Renal pelvis (tissue), 4 donors: ENCODE data around the gene MYCBPAP. TPM values are rescaled to one million over a fixed set of nuclear protein-coding genes. Genes with fewer than 3 reads are reported as not detected.
A peak's percentile ranks its signal among the peaks of the same experiment; 100 is the strongest.

Experiments used
- DNase-seq: peaks from one replicate; pipeline ENCODE4 v3.0.0-alpha.2; 2013
- polyA plus RNA-seq, 3 donors: library from polyadenylated mRNA; unstranded; fragments of 120-200 nt; gene quantifications; one replicate each; pipeline ENCODE4 v1.2.1, GENCODE V29; 2013; ENCODE audit not compliant: insufficient read length in 3 of 3

MYCBPAP gene
- polyA plus RNA-seq, 3 donors = 1.4 to 2.4 (median 2.3) TPM

DNA sequence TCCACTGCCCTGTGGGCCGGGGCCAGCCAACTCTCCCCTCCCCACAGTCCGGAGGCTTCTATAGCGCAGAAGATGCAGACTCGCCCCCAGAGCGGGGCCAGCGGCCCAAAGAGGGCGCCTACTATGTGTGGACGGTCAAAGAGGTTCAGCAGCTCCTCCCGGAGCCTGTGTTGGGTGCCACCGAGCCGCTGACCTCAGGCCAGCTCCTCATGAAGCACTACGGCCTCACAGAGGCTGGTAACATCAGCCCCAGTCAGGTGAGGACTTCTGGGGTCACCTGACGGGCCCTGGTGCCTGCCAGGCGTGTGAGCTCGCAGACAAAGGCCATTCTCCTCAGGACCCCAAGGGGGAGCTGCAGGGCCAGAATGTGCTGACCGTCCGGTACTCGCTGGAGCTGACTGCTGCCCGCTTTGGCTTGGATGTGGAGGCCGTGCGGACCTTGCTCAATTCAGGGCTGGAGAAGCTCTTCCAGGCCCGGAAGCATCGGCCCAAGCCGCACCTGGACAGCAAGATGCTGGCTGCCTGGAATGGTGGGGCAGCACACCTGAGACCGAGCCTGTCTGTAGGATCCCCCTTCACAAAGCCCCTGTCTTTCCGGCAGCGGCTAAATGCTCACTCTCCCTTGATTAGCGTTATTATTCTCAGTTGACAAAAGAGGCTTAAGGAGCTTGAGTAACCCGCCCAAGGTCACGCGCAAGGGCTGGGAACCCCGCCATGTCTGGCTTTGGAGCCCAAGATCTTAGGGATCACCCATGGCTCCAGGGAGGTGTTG, 42.6 kb downstream of the MYCBPAP start:
- peak; percentile 85 for DNase-seq

DNA sequence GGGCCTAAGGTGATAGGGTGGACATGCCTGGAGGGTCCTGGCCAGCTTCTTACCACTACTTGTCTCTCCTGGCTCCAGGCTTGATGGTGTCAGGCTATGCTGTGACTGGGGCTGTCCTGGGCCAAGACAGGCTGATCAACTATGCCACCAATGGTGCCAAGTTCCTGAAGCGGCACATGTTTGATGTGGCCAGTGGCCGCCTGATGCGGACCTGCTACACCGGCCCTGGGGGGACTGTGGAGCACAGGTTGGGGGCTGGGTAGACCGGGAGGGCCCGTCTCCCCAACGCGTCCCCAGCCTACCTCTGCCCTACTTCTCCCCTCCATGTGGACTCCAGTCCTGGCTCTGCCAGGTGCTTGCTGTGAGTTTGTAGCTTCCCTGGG, 43.2 kb downstream of the MYCBPAP start:
- DNase-seq = no peak

DNA sequence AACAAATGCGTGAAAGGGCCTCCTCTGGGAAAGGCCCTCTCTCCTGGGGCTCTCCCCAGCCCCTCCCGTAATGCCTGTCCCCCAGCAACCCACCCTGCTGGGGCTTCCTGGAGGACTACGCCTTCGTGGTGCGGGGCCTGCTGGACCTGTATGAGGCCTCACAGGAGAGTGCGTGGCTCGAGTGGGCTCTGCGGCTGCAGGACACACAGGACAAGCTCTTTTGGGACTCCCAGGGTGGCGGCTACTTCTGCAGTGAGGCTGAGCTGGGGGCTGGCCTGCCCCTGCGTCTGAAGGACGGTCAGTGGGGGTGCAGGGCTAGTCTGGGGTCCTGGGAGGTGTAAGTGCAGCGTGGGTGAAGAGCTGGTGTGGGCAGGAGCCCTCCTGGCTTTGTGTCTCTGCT, 43.6 kb downstream of the MYCBPAP start:
- no peak for DNase-seq

DNA sequence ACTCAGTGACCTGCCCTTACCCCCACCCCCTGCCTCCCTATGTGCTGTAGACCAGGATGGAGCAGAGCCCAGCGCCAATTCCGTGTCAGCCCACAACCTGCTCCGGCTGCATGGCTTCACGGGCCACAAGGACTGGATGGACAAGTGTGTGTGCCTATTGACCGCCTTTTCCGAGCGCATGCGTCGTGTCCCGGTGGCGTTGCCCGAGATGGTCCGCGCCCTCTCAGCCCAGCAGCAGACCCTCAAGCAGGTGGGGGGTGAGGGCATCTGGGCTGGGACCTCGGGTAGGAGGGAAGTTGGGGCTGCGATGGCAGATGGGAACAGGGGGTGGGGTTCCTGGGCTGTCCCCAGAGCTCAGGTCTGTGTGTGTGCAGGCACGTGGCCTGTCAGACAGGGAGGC, 46.0 kb downstream of the MYCBPAP start:
- DNase-seq = no peak

DNA sequence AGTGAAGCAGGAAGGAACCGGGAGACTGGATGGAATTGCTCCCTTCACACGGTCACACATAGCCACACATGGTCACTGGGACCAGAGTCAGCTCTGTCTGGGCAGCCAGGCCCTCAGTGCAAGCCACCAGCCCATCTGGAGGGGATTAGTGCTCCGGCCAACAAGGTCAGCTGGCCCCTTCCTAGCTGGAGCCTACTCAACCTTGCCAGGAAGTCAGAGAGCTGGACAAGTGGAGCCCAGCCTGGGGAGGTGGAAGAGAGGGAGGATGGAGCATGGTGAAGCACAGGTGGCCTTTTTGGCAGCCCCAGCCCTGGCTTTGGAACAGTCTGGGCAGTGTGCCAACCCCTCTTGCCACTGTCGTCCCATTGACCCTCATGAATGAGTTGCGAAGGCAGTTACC, 48.6 kb downstream of the MYCBPAP start:
- DNase-seq = no peak

DNA sequence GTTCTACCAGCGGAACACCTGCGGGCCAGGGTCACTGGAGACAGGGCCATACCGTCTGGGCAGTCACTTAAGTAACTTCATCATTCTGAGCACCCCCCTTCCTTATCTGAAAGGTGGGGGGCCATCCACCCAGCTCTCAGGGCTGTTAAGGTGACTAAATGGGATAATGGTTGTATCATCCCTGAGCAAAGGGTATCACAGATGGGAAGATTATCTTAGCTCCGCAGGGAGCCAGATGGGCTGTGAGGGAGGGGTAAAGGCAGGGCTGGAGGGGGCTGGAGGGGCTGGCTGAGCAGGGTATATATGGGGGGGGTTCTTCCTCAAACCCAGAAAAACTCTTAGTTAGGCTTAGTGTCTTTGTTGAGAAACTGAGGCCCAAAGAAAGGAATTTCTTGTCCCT, 49.4 kb downstream of the MYCBPAP start:
- DNase-seq = no peak

DNA sequence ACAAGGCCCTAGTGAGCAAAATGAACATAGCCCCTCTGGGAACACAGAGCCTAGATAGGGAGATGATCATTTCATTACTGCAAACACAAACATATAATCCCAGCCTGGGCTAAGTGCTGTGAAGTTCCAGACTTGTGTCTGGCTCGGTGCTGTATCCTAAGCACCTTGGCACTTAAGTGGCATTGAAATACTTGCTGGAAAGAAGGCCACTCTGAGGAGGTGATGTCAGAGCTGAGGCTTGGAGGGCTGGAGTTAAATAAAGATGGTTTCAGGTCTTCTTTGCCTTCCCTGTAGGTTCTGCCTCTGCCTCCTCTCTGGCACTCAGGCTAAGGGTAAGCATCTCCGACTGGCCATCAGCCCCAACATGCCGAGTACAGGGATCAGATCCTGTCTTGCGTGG, 49.9 kb downstream of the MYCBPAP start:
- no peak for DNase-seq

DNA sequence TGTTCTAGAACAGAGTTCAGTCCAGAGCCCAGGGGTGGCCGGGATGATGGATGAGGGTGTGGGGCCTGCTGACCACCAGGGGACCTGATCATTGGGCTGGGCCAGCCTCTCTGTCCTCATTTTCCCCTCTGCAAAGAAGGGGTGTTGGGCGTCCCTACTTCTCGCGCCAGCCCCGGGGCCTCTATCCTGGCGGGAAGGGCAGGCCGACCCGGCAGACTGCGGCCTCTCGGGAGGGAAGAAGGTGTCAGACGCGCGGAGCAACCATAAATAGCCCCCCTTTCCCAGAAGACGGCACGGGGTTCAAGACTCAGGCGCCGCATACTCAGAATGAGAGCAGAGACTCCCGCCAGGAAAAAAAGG, 50.3 kb downstream of the MYCBPAP start:
- no peak for DNase-seq

DNA sequence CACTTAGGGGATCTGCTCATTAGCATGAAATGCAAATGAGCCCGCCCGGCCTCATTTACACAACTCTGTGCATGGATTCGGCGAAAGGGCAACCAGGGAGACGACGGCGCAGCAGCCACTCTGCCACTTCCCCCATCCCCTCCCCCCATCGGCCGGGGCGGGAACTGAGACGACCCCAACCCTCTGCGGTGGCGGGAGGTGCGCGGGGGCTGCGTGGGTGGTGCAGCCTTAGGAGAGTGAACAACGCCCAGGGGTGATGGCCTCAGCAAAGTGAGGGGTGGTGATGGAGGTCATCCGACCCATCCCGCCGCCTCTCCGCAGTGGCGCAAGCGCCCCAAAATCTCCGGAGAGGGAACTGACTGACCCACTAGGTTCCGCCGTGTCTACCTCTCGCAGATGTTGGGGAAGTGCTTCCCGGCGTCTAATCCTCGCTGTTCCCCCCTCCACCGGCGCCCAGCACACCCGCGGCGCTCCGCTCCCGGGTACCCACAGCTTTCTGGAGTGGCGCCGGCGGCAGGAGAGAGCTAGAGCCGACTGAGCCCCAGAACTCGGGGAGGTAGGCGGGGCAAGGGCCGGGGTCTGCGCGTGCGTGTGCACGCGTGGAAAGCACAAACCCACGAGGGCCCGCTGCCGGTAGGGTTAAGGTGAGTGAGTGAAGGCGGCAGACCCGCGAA, 50.8 kb downstream of the MYCBPAP start:
- no peak for DNase-seq

DNA sequence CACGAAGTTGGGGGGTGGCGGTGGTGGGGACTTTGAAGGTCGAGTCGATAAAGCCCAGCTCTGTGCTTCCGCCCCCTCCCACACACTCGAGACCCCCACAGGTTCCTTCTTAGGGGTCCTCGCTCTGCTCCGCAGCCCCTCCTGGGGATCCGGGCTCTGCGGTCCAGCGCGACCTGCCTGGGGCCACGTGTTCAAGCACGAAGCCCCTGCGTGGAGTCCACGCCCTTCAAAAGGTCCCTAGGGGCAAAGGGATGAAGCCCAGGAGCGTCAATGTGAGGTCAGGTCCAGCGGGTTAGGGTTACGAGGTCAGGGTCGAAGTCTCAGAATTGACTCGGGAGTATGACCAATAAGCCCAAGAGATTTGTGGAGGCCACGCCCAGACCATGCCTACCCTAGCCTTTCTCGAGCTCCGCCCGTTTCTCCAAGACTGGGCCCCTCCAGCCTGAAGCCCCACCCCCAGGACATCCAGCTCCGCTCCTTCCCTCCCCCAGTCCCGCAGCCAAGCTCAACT, 51.5 kb downstream of the MYCBPAP start:
- DNase-seq = no peak

DNA sequence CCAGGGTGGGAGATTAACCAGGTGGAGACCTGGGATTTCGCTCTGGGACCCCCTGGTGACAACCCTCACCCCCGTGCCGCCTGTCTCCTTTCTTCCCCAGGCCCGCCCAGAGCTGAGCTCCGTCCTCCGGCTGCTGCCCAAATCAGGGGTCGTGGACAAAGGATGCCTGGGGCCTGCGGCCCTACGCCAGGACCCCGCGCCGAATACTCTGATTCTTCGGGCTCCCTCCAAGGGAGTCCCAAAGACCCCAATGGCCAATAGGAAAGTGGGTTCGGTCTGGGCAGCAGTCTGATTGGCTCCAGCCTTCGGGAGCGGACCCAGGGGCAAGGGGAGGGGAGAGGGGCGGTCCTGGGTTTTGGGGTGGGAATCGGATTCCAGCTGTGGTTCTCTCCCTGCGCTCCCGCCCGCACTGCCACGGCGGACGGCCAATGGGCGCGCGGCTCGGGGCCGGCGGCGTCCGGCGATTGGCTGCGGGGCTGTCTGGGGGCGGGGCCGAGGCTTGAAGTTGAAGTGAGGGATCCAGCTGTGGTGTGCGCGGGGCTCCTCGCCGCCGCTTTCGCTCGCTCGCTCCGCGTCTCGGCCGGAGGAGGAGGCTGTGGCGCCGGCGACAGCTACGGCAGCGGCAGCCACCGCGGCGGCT, 52.1 kb downstream of the MYCBPAP start, which contains the start of gene CACNA1G:
Gene CACNA1G (plus strand): TSS at position 531 of the 640 bp plus-strand sequence. CDS start 745 bp downstream, outside the sequence.
- DNase-seq = peak; percentile 92

DNA sequence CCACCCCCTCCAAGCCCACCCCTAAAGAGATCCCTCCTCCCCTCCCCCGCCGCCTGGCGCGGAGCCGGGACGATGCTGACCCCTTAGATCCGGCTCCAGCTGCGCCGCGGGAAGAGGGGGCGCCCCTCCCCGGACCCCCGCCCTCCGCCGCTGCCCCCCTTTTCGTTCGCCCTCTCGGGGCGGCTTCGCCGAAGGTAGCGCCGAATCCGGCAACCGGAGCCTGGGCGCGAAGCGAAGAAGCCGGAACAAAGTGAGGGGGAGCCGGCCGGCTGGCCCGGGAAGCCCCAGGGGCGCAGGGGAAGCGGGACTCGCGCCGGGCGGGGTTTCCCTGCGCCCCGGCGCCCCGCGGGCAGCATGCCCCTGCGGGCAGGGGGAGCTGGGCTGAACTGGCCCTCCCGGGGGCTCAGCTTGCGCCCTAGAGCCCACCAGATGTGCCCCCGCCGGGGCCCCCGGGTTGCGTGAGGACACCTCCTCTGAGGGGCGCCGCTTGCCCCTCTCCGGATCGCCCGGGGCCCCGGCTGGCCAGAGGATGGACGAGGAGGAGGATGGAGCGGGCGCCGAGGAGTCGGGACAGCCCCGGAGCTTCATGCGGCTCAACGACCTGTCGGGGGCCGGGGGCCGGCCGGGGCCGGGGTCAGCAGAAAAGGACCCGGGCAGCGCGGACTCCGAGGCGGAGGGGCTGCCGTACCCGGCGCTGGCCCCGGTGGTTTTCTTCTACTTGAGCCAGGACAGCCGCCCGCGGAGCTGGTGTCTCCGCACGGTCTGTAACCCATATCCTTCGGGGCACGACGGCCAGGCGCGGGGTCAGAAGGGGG, 52.9 kb downstream of the MYCBPAP start:
- no peak for DNase-seq

DNA sequence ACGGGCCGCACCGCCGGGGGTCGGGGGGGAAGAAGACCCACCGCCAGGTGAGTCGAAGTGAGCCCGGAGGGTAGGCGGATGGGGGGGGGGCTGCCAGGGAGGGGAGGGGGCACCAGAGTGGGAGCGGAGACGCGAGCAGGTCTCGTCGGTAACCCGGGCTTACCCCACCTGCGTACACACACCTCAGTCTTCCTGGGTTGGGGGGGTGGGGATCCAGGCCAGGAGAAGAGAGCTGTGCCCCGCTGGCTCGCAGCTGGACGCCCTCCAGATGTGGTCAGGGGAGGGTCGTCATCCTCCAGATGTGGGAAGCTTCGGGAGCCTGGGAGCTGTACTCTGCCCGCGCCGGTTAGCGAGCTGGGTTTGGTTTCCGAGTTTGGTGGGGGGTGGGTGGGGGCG, 53.5 kb downstream of the MYCBPAP start:
- no peak for DNase-seq

DNA sequence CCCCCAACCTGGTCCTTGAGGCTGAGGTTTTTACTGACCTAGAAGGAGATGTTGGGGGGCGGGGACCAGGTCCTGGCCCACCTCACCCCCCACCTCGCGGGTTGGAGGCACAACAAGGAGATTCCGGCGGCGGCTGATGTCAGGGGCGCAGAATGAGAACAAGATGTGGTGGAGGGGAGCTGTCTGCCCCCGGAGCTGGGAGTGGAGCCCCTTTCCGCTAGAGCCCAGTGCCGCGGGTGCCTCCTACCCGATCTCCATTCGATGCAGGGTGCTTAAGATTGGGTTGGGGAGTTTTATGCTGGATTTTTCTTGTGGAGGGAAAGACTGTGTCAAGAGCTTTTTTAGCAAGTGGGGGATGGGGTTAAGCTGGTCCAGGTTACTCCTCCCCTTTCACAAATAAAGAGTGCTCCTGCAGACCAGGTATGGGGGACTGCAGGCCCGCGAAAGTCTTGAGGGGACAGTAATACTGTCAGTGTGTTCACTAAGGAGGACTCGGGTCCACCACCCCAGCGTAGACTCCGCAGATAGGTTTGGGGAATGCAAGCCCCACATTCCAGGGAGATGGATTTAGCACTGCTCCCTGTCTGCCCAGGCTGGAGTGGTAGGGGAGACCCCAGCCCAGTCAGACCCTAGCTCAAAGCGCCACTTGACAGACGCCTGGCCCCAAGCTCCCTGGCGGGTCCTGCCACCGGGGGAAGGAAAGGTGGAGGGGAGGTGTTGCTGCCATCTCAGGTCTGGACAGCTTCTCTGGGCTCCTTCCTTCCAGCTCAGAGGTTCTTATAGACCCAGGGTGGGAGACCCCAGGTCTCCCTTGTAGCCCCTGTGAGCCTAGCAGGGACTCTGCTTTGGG, 54.2 kb downstream of the MYCBPAP start:
- no peak for DNase-seq

DNA sequence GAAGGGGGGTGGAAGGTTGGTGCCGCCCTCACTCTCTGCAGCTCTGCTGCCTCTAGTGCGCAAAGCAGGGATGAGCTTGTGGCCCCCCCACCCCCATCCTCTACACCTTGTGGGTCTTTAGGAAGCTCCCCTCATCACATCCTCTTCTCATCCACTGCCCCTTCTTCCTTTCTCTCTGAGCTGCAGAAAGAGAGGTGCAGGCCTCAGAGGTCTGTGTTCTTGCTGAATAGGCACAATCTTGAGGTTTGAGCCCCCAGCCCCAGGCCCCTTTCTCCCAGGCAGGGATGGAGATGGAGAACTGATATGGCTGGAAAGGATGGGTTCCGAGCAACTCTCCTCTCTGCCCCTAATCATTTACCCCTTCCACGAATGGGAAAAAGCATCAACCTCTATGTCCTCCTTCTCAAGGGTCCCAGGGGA, 54.9 kb downstream of the MYCBPAP start:
- no peak for DNase-seq

DNA sequence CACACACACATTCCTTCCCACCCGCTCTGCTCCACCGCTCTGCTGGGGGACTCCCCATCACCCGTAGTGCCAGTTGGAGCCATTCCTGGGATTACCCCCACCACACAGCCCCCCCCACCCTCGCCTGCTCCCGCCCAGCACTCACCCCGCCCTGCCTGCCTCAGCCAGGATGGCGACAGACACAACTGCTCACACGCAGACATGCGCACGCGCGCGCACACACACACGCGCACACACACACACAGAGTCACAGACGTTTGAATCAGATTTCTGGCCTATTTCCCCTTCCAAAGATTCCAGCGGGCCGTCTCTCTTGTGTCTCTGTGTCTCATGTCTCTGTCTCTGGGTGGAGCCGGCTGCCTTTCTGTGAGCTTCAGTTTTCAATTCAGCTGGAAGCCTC, 56.7 kb downstream of the MYCBPAP start:
- no peak for DNase-seq

DNA sequence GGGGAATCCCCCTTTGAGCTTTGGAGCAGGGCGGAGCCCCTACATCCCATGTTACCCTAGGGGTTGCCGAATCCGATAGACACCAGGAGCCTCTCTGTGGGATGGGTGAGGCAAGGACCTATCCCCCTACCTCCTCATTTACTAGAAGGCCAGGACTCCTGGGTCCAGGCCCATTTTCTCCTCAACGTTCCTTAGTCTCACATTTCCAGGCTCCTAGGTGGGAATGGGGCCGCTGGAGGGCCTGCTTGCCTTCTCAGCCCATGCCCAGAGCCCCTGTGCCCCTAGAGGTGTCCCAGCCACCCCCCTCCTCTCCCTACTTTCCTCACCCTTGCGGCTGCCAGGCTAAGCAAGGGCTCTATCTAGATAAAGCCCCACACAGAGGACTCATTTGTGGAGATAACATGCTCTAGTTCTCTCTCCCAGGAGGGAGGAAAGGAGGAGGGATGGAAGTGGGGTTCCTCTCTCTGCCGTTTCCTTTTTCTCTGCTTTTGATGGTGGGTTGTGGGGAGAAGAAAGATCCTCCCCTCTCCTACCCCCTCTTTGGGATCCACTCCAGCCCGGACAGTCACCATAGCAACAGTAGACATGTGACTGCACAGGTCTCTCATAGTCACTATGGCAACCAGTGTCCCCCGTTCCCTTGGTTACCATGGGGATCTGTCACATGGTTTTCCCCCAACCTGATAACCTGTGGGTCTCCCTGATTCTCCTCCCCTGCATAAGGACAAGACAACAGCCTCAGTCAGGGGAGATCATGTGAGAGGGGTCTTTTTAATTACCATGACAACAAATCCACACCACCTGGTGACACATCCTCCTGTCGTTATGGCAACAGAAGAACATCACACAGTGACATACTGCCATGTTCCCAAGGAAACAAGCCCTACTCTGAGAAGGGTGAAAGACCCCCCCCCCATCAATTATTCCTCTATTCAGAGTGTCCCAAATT, 57.4 kb downstream of the MYCBPAP start:
- no peak for DNase-seq

DNA sequence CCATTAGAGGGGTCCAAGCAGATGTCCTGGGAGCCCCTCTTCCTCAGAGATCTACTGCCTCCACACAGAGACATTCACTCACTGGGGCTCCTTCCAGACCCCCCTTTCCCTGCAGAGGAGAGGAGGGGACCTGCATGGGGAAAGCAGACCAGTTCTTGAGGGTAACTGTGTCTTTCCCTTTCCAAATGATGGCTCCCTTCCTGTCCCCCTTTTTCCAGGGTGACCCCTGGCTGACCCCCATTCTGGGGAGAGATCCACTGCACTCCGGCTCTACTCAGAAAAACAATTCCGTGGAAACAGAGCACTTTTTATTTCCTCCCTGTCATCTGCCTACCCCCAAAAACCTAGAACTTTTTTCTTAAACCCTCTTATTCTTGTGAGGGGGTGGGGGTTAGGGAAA, 58.6 kb downstream of the MYCBPAP start:
- no peak for DNase-seq

DNA sequence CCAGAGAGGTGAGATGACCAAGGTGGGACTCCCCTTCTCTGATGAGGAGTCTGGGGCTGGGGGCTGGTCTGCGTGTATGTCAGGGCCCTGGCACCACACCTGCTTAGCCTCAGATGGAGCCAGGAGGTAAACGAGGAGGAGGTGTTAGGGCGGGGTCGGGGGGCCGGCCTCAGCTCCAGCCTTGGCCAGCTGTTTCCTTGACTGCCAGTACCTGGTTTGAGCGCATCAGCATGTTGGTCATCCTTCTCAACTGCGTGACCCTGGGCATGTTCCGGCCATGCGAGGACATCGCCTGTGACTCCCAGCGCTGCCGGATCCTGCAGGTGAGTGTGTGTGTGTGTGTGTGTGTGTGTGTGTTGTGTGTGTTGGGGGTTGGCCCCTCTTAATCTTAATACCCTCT, 60.4 kb downstream of the MYCBPAP start:
- DNase-seq = no peak

DNA sequence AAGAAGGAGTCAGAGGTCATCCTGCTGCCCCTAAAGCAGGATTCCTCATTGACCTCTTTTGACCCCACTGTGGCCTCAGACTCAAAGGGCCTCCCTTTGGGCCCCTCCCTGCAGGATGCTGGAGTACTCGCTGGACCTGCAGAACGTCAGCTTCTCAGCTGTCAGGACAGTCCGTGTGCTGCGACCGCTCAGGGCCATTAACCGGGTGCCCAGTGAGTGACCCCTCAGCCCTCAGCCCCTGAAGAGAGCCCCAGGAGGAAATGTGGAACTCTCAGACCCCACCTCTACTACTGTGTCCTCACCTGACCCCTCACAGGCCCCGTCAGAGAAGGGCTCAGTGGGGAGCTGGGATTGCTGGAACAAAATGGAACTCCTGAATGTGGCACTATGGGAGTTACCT, 61.4 kb downstream of the MYCBPAP start:
- no peak for DNase-seq
